GM19324 (cell line): ENCODE measurements around the gene OSBPL10.

Experiments used
- ATAC-seq: cut with Tn5 transposase; IDR thresholded peaks from one replicate; pipeline ENCODE4 v1.9.1; 2021; ENCODE audit warnings: mild to moderate bottlenecking, moderate library complexity; ENCODE audit not compliant: unreplicated experiment, low FRiP score

Gene OSBPL10

GRCh38 chr3:31688984-31689383, 292.1 kb downstream of the OSBPL10 start:
- ATAC-seq, result no peak

DNA sequence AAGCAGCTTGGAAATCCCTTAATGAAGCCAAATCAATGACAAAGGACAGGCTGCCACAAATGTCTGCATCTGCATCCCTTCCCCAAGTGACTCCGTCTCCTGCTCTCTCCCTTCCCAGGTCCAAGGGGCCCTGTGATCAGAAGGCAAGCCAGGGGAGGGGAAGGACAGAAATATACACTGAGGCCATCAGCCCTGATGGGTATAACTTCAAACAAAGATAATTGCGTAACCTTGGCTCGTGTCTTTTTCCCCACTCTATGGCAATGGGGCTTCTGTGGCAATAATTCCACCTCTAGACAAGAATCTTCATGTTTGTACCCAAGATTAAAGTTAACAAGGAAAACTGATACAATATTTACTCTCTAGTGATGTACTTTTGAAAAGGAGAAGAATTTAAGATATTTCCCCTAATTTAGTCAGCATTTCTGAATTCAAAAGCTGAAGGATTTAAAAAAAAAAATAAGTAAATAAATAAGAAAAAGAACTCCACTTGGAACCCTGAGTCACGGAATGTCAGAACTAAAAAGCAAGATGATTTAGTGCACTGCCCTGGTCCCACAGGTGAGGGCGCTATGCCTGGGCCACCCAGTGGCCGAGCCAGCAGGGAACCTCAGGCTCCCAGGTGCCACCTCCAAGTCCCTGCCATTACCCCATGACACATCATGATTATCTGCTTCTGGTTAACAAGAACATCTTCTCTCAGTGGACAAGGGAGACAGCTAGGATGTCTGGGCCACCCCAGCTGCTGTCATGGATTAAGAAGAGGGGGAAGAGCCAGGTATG, 293.9 kb downstream of the OSBPL10 start:
- no peak for ATAC-seq

- no peak for ATAC-seq
Measured at GRCh38 chr3:31680072-31680870, 300.8 kb downstream of the OSBPL10 start.

DNA sequence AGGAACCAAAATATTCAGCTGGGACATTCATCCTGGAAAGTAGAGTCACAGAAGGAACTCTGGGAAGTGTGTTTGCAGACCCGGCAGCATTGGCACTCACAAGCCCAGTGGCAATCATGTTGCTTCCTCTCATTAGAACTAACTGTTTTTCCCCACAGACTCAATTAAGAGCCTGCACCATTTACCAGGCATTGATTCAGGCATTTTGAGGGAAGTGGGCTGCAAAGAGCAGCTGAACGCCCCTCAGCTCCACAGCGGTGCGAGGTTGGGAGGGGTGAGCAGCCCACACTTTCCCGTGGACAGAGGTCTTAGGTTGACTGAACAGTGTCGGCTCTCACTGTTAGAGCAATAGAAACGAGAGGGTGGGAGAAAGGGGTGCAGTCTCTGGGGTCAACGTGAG, 304.5 kb downstream of the OSBPL10 start:
- ATAC-seq, result no peak

DNA sequence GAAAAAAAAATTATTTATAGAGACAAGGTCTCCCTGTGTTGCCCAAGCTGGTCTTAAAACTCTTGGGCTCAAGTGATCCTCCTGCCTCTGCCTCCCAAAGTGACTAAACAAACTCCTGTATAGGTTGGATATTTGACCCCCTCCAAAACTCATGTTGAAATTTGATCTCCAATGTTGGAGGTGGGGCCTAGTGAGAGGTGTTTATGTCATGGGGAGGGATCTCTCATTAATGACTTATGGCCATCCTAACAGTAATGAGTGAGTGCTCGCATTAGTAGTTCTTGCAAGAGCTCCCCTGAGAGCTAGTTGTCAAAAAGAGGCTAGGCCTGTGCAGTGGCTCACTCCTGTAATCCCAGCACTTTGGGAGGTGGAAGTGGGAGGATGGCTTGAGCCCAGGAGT, 307.1 kb downstream of the OSBPL10 start:
- no peak for ATAC-seq

GRCh38 chr3:31671976-31672375, 309.1 kb downstream of the OSBPL10 start:
- no peak for ATAC-seq

DNA sequence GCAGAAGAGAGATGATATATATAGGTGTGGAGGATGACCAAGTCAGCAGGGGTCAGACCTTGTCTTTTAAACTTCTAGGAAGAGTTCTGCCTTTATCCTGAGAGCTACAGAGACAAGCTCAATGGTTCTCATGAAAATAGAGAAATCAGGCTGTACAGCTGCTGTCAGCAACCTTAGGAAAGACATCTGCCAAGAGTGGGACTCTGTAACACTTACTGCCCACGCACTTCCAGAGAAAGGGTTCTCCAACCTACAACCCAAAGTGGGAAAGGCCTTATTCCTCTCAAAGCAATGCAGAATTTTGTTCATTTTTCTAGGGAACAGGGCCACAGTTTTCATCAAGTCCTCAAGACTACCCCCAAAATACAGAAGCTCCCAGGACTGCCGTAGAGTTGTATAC, 309.6 kb downstream of the OSBPL10 start:
- ATAC-seq, result no peak

DNA sequence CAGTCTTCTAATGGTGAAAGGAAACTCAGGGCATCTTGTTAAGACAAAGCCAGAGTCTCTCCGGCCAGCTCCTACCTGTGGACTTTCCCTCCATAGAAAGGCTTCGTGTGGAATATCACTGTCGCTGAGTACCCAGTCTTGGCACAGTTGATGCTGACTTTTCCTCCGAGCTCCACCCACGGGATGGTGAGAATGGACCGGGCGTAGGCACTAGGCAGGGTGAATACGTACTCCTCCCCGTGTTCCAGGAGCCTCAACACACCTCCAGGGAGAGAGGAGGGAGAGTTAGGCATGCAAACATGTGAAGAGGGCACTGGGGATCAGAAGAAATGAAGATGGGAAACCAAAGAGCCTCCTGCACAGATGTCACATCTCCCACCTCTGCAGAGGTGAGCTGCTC, 310.3 kb downstream of the OSBPL10 start:
- ATAC-seq, result no peak

DNA sequence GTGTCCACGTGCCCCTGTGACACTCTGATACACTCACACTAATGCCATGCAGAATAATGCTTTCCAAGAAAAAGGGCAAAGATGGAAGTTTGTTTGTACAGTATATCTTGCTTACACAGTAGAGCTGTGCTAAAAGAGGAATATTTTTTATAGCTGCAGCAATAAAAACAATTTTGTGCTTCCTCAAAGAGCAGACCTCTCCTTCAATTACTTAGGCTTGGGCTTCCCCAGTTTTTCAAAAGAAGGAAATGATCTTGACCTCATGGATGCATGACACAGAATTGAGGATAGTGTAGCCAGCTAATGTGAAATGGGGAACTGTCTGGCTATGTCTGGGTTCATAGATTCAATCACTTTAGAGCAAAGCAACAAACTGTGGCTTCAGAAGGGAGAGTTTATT, 310.9 kb downstream of the OSBPL10 start:
- no peak for ATAC-seq

DNA sequence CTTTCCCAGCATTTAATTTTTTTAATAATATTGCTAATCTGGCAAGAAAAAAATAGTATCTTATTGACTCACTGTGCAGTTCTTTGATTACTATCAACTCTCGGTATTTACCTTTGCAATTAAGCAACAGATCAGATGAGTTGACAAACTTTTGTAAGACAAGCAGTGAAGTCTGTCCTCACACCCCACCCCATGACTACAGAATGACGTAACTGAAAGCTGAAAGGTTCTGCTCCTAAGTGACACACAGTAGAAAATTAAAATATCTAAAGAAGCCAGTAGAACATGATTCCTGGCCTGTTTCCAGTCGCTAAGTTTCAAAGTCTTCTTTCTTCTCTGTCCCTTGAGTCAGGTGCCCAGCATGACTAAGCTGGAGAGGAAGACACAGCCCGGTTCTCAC, 312.8 kb downstream of the OSBPL10 start:
- no peak for ATAC-seq

DNA sequence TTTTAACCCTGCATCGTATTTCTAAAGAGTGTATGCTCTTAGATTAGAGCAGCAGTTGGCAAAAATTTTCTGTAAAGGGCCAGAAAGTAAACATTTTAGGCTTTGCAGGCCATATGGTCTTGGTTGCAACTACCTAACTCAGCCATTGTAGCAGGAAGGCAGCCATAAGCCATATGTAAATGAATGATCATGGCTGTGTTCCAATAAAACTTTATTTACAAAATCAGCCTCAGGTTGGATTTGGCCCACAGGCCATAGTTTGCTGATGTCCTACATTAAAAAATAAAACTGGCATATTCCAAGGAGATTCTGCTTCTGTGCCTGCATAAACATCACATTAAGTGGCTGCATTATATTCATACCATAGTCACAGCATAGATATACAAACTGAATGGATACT, 313.5 kb downstream of the OSBPL10 start:
- no peak for ATAC-seq

- ATAC-seq, result no peak
Measured at GRCh38 chr3:31664031-31664430, 317.0 kb downstream of the OSBPL10 start.

- ATAC-seq, result no peak
Measured at GRCh38 chr3:31661993-31662670, 318.9 kb downstream of the OSBPL10 start.

GRCh38 chr3:31661286-31661685, 319.8 kb downstream of the OSBPL10 start:
- ATAC-seq, result no peak

DNA sequence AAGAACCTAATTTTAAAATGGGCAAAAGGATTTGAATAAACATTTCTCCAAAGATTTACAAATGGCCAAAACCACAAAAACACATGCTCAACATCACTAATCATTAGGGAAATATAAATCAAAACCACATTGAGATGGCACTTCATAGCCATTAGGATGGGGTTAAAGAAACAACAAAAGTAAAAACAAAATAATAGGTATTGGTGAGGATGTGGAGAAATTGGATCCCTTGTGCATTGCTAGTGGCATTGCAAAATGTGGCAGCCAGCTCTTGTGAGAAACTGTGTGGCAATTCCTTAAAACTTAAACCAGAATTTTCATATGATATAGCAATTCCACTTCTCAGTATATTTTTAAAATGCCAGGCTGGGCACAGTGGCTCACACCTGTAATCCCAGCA, 321.8 kb downstream of the OSBPL10 start:
- ATAC-seq, result no peak

GRCh38 chr3:31654998-31655397, 326.1 kb downstream of the OSBPL10 start:
- ATAC-seq, result no peak

DNA sequence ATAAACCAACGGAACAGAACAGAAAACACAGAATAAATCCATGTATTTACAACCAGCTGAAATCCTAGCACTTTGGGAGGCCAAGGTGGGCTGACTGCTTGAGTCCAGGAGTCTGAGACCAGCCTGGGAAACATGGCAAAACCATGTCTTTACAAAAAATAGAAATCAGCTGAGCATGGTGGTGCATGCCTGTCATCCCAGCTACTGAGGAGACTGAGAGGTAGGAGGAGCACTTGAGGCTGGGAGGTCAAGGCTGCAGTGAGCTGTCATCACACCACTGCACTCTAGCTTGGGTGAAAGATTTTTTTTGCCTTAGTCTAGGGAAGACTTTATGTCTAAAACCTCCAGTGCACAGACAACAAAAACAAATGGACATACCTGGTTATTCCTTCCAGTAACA, 327.6 kb downstream of the OSBPL10 start:
- ATAC-seq, result no peak

DNA sequence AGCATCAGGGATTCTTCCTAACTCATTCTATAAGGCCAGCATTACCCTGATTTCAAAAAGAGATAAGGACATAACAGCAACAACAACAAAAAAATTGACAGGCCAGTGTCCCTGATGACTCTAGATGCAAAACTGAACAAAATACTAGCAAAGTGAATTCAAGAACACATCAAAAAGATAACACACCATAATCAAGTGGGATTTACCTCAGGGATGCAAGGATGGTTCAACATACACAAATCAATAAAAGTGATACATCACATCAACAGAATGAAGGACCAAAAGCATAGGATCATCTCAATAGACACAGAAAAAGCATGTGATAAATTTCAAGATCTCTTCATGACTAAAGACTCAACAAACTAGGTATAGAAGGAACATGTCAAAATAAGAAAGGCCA, 328.8 kb downstream of the OSBPL10 start:
- no peak for ATAC-seq

- no peak for ATAC-seq
Measured at GRCh38 chr3:31648286-31648968, 332.6 kb downstream of the OSBPL10 start.

DNA sequence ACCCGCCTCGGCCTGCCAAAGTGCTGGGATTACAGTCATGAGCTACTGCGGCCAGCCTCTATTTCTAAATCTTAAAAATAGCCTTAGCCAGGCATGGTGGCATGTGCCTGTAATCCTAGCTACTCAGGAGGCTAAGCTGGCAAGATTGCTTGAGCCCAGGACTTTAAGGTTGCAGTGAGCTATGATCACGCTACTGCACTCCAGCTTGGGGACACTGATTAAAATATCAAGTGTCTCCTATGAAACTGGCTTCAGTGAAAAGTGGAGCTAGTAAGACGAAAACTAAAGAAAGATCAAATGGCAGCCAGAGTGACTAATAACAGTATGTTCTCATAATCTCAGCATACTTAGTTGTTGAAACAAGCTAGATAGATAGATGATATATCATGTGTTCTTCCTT, 335.8 kb downstream of the OSBPL10 start:
- no peak for ATAC-seq

DNA sequence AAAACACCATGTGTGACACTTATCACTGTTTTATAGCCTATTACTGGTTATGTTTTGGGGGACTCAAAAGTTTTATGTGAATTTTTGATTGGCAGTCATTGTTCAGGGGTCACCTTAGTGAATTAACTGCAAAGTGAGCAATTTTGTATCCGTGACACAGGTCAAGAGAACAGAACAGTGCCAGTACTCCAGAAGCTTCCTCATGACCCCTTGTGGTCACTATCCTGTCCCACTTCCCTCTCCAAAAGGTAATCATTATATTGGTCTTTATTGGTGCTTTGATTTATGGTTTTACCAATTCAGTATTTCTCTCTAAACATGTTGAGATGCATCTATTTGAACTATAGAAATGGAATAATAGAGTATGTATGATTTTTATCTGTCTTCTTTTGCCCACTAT, 341.2 kb downstream of the OSBPL10 start:
- no peak for ATAC-seq
